Rectal smooth muscle tissue (tissue), 1 donor: ENCODE measurements around the gene MIDN.

ENCODE experiments used
- H3K27ac ChIP-seq: one replicate; pipeline ENCODE4 v1.7.0; 2013; ENCODE audit warnings: low read depth, low read length, inconsistent platforms
- H3K27me3 ChIP-seq: one replicate; pipeline ENCODE4 v1.7.0; 2013; ENCODE audit warnings: low read length; ENCODE audit not compliant: control insufficient read depth, insufficient read depth
- H3K36me3 ChIP-seq: one replicate; pipeline ENCODE4 v1.7.0; 2013; ENCODE audit warnings: low read length; ENCODE audit not compliant: control insufficient read depth, insufficient read depth
- H3K4me1 ChIP-seq: one replicate; pipeline ENCODE4 v1.7.0; 2013; ENCODE audit warnings: low read length; ENCODE audit not compliant: control insufficient read depth, insufficient read depth
- H3K4me3 ChIP-seq: one replicate; pipeline ENCODE4 v1.7.0; 2013; ENCODE audit warnings: low read length
- H3K9ac ChIP-seq: one replicate; pipeline ENCODE4 v1.7.0; 2013; ENCODE audit warnings: low read length

Gene MIDN

DNA sequence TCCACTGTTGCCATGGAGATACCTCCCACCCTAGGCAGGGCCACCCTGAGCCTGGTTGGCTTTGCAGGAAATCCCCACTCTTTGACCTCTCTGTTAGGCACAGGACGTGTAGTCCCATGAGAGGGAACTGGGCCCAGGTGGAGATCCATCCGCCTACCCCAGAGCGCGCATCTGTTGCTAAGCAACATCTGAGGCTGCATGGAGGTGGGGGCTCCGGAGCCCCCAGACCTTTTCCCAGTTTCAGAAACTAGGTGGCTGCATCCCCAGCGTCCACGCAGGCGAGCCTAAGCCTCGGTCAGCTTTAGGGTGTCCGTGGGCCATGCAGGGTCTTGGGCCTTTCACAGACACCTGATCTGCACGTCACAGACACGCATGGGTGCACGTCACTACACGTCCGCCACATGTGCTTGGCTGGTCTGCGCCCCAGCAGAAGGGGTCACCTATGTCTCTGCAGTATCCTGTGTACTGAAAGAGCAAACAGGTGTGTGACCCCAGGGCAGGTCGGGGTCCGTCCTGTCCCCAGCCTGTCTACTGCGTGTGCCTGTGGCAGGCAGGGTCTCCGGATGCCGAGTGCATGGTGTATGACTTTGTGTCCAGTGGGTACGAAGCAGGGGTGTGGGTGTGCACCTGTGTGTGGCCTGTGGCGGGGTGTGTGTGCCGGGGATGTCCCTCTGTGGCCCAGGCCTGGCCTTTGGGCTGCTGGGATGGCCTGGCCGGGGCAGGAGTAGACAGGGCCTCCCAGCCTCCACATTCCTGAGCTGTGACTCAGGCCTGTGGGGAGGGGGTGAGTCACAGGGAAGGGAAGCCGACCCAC, 16.6 kb downstream of the MIDN start:
- H3K27me3 ChIP-seq, result no peaks in the 10 kb centered on the region
- H3K4me1 ChIP-seq, result peaks cover 36% of the 10 kb centered on the region
- no peaks in the 10 kb centered on the region for H3K36me3 ChIP-seq
- H3K9ac ChIP-seq, result no peak overlapping the region
- H3K27ac ChIP-seq, result peak overlapping the region; percentile 87
- no peak overlapping the region for H3K4me3 ChIP-seq

- Histone ChIP-seq H3K27ac (peak overlapping the region; percentile 87), H3K4me3 (peak overlapping the region; percentile 60), H3K9ac (peak overlapping the region; percentile 16), H3K27me3 (no peaks in the 10 kb centered on the region), H3K36me3 (peaks cover under 1% of the 10 kb centered on the region), H3K4me1 (peaks cover 40% of the 10 kb centered on the region)
These were observed 17.3 kb downstream of the MIDN start for GRCh38 chr19:1265615-1266128.

DNA sequence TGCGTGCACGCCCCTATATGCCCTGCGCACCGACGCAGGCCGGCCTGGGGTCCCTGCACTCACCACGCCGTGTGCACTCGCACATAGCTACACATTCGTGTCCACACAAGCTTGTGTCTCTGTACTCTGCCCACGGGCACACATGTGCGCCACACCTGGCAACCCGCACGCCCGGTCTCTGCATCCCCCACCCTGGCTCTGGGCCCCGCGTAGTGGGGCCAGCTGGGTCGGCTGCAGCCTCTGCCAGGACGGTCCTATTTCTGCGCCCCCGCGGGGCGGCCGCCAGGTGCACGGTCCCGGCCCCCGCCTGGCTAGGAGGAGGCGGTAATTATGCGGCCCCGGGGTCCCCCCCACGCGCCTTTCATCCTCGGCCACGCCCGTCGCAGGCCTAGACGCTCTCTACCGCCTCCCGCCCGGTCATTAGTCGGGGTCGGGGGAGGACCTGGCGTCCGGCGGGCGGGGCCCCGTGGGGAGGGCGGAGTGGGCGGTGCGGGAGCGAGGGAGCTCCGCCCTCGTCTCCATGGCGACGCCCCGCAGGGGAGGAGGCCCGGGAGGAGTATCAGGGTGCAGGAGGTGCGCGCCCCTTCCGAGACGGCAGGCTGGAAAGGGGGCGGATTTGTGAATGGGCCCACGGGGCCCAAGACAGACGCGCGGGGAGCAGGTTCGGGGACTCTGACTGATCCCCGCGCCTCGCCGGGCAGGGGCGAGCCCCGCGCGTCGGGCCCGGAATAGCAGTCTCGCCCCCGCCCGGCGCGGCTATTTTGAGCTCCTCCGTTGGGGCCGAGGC, 17.9 kb downstream of the MIDN start:
- H3K4me1 ChIP-seq, result peaks cover 45% of the 10 kb centered on the region

GRCh38 chr19:1266916-1267476, 18.6 kb downstream of the MIDN start:
- Histone ChIP-seq H3K4me3 (peak overlapping the region; percentile 60), H3K9ac (no peak overlapping the region), H3K4me1 (peaks cover 45% of the 10 kb centered on the region)

More for the DNA sequence above, 17.9 kb downstream of the MIDN start:
- Histone ChIP-seq H3K9ac (no peak overlapping the region), H3K4me3 (peak overlapping the region; percentile 60), H3K27ac (peak overlapping the region; percentile 87), H3K36me3 (peaks cover 7% of the 10 kb centered on the region), H3K27me3 (no peaks in the 10 kb centered on the region)

DNA sequence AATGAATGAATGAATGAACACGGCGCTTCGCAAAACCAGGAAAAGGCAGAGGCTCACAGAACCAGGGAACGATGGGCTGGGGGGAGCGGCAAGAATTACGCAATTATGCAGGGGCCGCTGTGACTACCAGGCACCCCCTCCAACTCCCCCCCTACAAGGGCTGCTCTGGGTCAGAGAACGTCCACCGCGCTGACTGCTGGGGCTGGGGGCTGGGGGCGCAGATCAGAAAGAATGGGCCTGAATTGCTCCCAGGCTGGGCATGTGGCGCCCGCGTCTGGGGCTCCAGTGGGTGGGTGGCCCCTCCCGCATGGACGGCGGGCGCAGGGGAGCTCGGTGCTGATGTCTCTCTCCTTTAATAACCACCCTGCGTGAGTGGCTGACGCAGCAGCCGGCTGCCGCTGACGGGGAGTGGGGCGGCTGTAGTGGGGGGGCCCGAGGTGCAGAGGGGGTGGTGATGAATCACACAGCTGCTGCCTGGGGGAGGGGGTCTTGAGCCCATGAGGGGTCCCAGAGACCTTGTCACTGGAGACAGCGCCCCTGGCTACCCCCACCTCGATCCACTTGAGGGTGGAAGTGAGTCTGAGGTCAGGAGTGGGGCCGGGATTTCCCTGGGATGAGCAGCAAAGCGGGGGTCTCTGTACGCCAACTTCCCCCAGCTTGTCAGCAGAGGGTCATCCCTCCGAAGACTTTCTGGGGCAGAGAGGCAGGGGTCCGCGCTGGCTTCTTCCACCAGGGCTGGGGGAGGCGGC, 19.3 kb downstream of the MIDN start:
- Histone ChIP-seq H3K4me1 (peaks cover 49% of the 10 kb centered on the region), H3K9ac (no peak overlapping the region), H3K4me3 (peak overlapping the region; percentile 60), H3K27ac (peak overlapping the region; percentile 53), H3K36me3 (peaks cover 12% of the 10 kb centered on the region), H3K27me3 (no peaks in the 10 kb centered on the region)

More at GRCh38 chr19:1266916-1267476, 18.6 kb downstream of the MIDN start:
- peaks cover 10% of the 10 kb centered on the region for H3K36me3 ChIP-seq
- peak overlapping the region; percentile 87 for H3K27ac ChIP-seq
- no peaks in the 10 kb centered on the region for H3K27me3 ChIP-seq

DNA sequence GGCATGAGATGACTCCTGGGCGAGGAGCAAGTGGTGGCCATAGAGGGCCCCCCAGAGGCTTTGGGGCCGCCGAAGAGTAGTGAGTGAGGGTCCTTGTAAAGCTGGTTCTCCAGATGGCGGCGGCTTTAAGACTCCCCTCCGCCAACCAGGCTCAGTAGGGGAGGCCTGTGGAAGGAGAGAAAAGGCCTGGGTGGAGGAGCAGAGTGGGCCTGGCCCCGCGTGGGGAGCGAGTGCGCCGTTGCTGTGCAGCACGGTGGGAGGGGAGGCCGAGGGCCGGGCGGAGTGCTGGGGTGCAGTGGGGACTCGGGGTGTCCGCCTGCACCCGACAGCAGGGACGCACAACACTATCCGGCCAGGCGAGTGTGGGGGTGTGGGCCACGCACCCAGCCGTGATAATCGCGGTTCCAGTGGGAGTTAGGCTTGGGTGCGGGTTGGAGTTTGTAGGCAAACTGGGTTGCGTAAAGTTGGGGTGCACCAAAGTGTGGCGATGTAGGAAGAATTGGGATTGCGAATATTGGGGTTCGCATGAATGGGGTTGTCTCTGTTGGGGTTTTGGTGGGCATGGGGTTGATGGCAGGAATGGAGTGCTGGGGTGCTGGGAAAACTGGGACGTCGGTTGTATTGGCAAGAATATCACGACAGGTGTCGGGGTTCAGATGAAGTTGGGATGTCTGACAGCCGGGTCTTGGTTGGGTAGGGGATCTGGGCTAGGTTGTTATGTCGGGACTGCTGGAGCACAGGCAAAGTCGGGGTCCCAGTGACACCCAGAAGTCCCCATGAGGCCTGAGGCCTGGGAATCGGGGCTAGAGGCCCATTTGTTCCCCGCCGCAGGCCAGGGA, 20.1 kb downstream of the MIDN start:
- H3K4me3 ChIP-seq, result peak overlapping the region; percentile 3
- peaks cover 57% of the 10 kb centered on the region for H3K4me1 ChIP-seq
- H3K27me3 ChIP-seq, result no peaks in the 10 kb centered on the region
- H3K9ac ChIP-seq, result peak overlapping the region; percentile 32
- H3K36me3 ChIP-seq, result peaks cover 20% of the 10 kb centered on the region
- H3K27ac ChIP-seq, result peak overlapping the region; percentile 83

GRCh38 chr19:1269065-1269477, 20.7 kb downstream of the MIDN start, which contains the start of gene CIRBP:
Gene CIRBP (plus strand): TSS chr19:1269332. CDS start chr19:1270934, 1,602 bp downstream.
- no peaks in the 10 kb centered on the region for H3K27me3 ChIP-seq
- peaks cover 63% of the 10 kb centered on the region for H3K4me1 ChIP-seq
- H3K27ac ChIP-seq, result peak within 1 kb of the TSS; percentile 99
- H3K9ac ChIP-seq, result peak within 1 kb of the TSS; percentile 94
- H3K36me3 ChIP-seq, result peaks cover 25% of the 10 kb centered on the region
- peak within 1 kb of the TSS; percentile 97 for H3K4me3 ChIP-seq

DNA sequence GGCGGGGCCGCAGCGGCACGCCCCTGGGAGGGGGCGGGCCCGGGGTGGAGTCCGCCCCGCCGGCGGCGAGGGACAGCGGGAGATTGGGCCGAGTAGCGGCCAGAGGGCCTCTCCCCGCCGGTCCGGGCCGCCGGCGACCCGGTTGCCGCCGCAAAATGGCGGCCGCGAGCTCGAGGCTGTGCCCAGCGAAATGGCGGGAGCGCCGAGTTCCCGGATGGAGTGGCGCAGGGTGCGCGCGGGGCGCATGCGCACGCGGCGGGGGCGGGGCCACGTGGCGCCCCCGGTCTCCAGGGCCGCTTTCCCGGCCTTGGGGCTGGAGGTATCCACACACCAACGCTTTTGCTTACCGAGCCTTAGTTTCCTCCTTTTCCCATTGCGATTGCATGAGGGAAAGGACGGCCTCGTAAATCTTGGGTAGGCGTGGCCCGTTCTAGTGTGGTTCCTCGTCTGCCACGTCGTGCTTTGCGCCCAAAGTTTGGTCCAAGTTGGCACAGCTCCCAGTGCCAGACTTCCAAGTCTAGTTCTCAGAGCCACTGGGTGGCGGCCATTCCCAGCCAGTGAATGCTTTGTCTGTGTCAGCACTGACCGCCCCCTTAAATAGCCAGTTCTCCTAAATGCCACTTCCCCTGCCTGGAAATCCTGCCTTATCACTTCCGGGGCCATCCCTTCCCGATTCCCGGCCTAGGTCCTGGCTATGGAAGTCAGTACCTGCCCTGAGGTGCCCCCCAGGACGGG, 21.3 kb downstream of the MIDN start:
- peak overlapping the region; percentile 99 for H3K27ac ChIP-seq
- H3K27me3 ChIP-seq, result no peaks in the 10 kb centered on the region
- peaks cover 68% of the 10 kb centered on the region for H3K4me1 ChIP-seq
- H3K36me3 ChIP-seq, result peaks cover 30% of the 10 kb centered on the region
- H3K4me3 ChIP-seq, result peak overlapping the region; percentile 97
- peak overlapping the region; percentile 94 for H3K9ac ChIP-seq

- H3K27ac ChIP-seq, result peak overlapping the region; percentile 99
- H3K9ac ChIP-seq, result peak overlapping the region; percentile 94
- H3K4me1 ChIP-seq, result peaks cover 73% of the 10 kb centered on the region
- no peaks in the 10 kb centered on the region for H3K27me3 ChIP-seq
- peaks cover 30% of the 10 kb centered on the region for H3K36me3 ChIP-seq
- peak overlapping the region; percentile 97 for H3K4me3 ChIP-seq
These were observed 21.9 kb downstream of the MIDN start for GRCh38 chr19:1270213-1270853.

DNA sequence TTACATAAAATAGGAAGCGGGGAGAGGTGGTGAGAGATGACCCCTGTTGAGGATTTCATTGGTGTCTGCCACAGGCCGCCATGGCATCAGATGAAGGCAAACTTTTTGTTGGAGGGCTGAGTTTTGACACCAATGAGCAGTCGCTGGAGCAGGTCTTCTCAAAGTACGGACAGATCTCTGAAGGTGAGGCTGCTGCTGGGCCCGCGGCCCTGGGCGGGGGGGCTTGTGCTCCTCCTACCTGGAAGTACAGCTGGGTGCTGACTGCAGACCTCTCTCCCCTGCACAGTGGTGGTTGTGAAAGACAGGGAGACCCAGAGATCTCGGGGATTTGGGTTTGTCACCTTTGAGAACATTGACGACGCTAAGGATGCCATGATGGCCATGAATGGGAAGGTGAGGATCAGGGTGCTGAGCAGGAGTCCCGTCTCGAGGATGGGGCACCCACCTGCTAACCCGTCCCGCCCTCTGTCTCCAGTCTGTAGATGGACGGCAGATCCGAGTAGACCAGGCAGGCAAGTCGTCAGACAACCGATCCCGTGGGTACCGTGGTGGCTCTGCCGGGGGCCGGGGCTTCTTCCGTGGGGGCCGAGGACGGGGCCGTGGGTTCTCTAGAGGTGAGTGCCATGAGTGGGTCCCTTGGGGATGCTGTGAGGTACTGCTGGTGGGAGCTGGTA, 22.6 kb downstream of the MIDN start:
- Histone ChIP-seq H3K4me3 (peak overlapping the region; percentile 97), H3K27me3 (no peaks in the 10 kb centered on the region), H3K9ac (peak overlapping the region; percentile 32), H3K4me1 (peaks cover 70% of the 10 kb centered on the region), H3K36me3 (peaks cover 30% of the 10 kb centered on the region), H3K27ac (peak overlapping the region; percentile 99)
